Natural killer cell (primary cell): ENCODE measurements around the gene NIT2. TPM values are rescaled to one million over a fixed set of nuclear protein-coding genes. Genes with fewer than 3 reads are reported as not detected.
"Not testable (repeated sequence)": the region's sequence is repeated elsewhere in the genome, so short reads cannot be mapped to it uniquely, and the experiment has no call there.

Experiments
- ATAC-seq, 3 donors: fragments of 150-1000 bp in 2 of 3; fragments of 200-7000 bp in 1 of 3; cut with Tn5 transposase; 1 replicate in 1 of 3; 2 replicates in 2 of 3; pipeline ENCODE4 v1.10.0; 2021; ENCODE audit warnings: mild to moderate bottlenecking in 2 of 3, moderate library complexity in 2 of 3
- DNase-seq, 2 donors: peaks; one replicate each; pipeline versions ENCODE4 v3.0.0 to v3.0.0-alpha.2; 2013 to 2021; ENCODE audit warnings: mixed read lengths in 1 of 2
- H3K27ac ChIP-seq: one replicate; pipeline ENCODE4 v1.5.1; 2013; ENCODE audit warnings: mild to moderate bottlenecking, low read length
- H3K27me3 ChIP-seq: one replicate; pipeline ENCODE4 v1.6.1; 2013; ENCODE audit warnings: low read length; ENCODE audit not compliant: control insufficient read depth, insufficient read depth
- H3K36me3 ChIP-seq: one replicate; pipeline ENCODE4 v1.6.1; 2013; ENCODE audit warnings: low read length; ENCODE audit not compliant: control insufficient read depth, insufficient read depth
- H3K4me1 ChIP-seq: one replicate; pipeline ENCODE4 v1.6.1; 2013; ENCODE audit warnings: low read length; ENCODE audit not compliant: control insufficient read depth, insufficient read depth
- H3K4me3 ChIP-seq: one replicate; pipeline ENCODE4 v1.5.1; 2013; ENCODE audit warnings: low read length
- H3K9me3 ChIP-seq: one replicate; pipeline ENCODE4 v1.6.1; 2013; ENCODE audit warnings: low read length; ENCODE audit not compliant: control insufficient read depth, insufficient read depth
- H3K27ac Mint-ChIP-seq, 2 donors: one replicate each; pipeline ENCODE4 v1.8.0; 2022; ENCODE audit warnings: mild to moderate bottlenecking in 2 of 2, mixed read lengths in 2 of 2, moderate library complexity in 1 of 2
- H3K27me3 Mint-ChIP-seq, 2 donors: one replicate each; pipeline ENCODE4 v1.8.0; 2022; ENCODE audit warnings: low read depth in 2 of 2, mixed read lengths in 2 of 2
- H3K36me3 Mint-ChIP-seq: one replicate; pipeline ENCODE4 v1.8.0; 2022; ENCODE audit warnings: mixed read lengths
- H3K4me1 Mint-ChIP-seq, 2 donors: one replicate each; pipeline ENCODE4 v1.8.0; 2022; ENCODE audit warnings: mixed read lengths in 2 of 2
- H3K4me3 Mint-ChIP-seq: one replicate; pipeline ENCODE4 v1.8.0; 2022; ENCODE audit warnings: mild to moderate bottlenecking, moderate library complexity, mixed read lengths
- H3K9me3 Mint-ChIP-seq, 2 donors: one replicate each; pipeline ENCODE4 v1.8.0; 2022; ENCODE audit warnings: mixed read lengths in 2 of 2
- CTCF ChIP-seq: fragments of 200-600 bp; IDR thresholded peaks from one replicate; pipeline ENCODE4 v1.8.0; 2022; ENCODE audit warnings: antibody characterized with exemption
- WGBS: methylation state at CpG from one replicate; pipeline ENCODE4 v1.1.7; 2013; ENCODE audit warnings: missing lambda C conversion rate; ENCODE audit not compliant: insufficient coverage; 5-methylcytosine and 5-hydroxymethylcytosine counted together
- intact Hi-C: fragments of 100-400 bp; cut with micrococcal nuclease; formaldehyde crosslinking; loops from one replicate; pipeline ENCODE4 v1.14.2; 2022
- total RNA-seq, 4 donors: library from RNA; stranded (reverse); fragments of 120-200 nt in 1 of 4; gene quantifications; one replicate each; pipeline versions ENCODE4 v1.2.3 to v1.2.4, GENCODE V29; 2013 to 2022

The NIT2 gene
- total RNA-seq, 3 donors from 2014 or later (not counting 1 experiment from before 2014, with no cell fraction given), result 21.5 to 25.1 (median 24.1) TPM

- DNase-seq (no peak), ATAC-seq (no peak)
- peaks cover 12% of the 10 kb centered on the region for H3K4me1 ChIP-seq
- WGBS, result 96% methylated on average over 3 of the region's 5 CpGs
- H3K4me3 Mint-ChIP-seq, result no peak overlapping the region
- H3K27ac ChIP-seq, result no peak overlapping the region
- H3K27ac Mint-ChIP-seq, result no peak overlapping the region
- no peak overlapping the region for H3K4me3 ChIP-seq
- intact Hi-C loops, result no loop called here
- no peaks in the 10 kb centered on the region for H3K9me3 ChIP-seq
- no peaks in the 10 kb centered on the region for H3K27me3 Mint-ChIP-seq
- H3K36me3 ChIP-seq, result peaks cover 24% of the 10 kb centered on the region
- no peaks in the 10 kb centered on the region for H3K27me3 ChIP-seq
- H3K36me3 Mint-ChIP-seq, result peaks cover 22% of the 10 kb centered on the region
- H3K4me1 Mint-ChIP-seq, result peaks cover 8 to 22% of the 10 kb centered on the region in 2 donors
- H3K9me3 Mint-ChIP-seq, result no peaks in the 10 kb centered on the region
- TF ChIP-seq CTCF, result no peak
These were observed 5.2 kb downstream of the NIT2 start for GRCh38 chr3:100339786-100340185.

DNA sequence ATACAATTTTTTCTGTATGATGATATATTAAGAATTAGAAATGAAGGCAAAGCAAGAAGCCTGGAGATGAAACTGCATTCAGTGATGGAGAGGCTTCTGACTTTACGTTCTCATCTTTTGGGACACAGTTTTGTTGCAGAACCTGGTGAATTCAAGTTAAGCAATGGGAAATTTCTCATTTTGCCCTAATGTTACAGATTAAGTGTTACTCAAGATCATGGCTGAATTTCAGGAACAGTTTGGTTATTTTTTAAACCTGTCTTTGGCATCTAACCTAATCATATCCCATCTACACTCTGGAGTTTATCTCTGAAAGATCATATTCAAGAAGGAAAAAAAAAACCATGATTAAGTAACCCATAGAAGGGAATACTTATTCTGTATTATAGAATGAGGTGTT is 6.0 kb downstream of the NIT2 start:
- H3K27ac ChIP-seq, result no peak overlapping the region

DNA sequence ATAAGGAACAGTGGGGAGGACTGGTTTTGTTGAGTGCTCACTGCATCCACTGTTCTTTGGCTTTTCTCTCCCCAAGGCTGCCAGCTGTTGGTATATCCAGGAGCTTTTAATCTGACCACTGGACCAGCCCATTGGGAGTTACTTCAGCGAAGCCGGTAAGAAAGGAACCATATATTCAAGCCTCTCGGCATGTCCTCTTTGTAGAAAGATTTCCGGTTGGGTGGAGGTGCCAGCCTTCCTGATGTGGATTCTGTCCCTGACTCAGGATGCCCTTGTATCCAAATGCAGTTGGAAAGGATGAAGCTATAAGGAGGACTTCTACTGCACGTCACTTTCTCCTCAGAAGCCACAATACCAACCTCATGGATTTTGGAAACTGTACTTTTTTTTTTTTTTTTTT is 14.2 kb downstream of the NIT2 start:
- WGBS, result 96% methylated on average over 4 of the region's 5 CpGs
- Mint-ChIP-seq H3K36me3 (peaks cover 19% of the 10 kb centered on the region), H3K4me1 (no peaks in the 10 kb centered on the region), H3K27ac (no peak overlapping the region), H3K9me3 (no peaks in the 10 kb centered on the region), H3K27me3 (no peaks in the 10 kb centered on the region), H3K4me3 (no peak overlapping the region)
- no peaks in the 10 kb centered on the region for H3K9me3 ChIP-seq
- H3K27me3 ChIP-seq, result no peaks in the 10 kb centered on the region
- no peak overlapping the region for H3K4me3 ChIP-seq
- H3K4me1 ChIP-seq, result no peaks in the 10 kb centered on the region
- ATAC-seq (no peak), DNase-seq (no peak)
- H3K27ac ChIP-seq, result no peak overlapping the region
- H3K36me3 ChIP-seq, result peaks cover 55% of the 10 kb centered on the region
- intact Hi-C loops, result no loop called here
- no peak for TF ChIP-seq CTCF

More for the DNA sequence above, 6.0 kb downstream of the NIT2 start:
- WGBS, result 92% methylated on average over 1 of the region's 1 CpG
- Histone ChIP-seq H3K36me3 (peaks cover 29% of the 10 kb centered on the region), H3K27me3 (no peaks in the 10 kb centered on the region), H3K9me3 (no peaks in the 10 kb centered on the region), H3K4me3 (no peak overlapping the region), H3K4me1 (peaks cover 5% of the 10 kb centered on the region)
- H3K9me3 Mint-ChIP-seq, result no peaks in the 10 kb centered on the region
- intact Hi-C loops, result no loop called here
- DNase-seq, result no peak
- no peak for TF ChIP-seq CTCF
- no peak for ATAC-seq
- H3K4me3 Mint-ChIP-seq, result no peak overlapping the region
- peaks cover 1 to 16% of the 10 kb centered on the region in 2 donors for H3K4me1 Mint-ChIP-seq
- H3K27me3 Mint-ChIP-seq, result no peaks in the 10 kb centered on the region
- no peak overlapping the region for H3K27ac Mint-ChIP-seq
- peaks cover 22% of the 10 kb centered on the region for H3K36me3 Mint-ChIP-seq

DNA sequence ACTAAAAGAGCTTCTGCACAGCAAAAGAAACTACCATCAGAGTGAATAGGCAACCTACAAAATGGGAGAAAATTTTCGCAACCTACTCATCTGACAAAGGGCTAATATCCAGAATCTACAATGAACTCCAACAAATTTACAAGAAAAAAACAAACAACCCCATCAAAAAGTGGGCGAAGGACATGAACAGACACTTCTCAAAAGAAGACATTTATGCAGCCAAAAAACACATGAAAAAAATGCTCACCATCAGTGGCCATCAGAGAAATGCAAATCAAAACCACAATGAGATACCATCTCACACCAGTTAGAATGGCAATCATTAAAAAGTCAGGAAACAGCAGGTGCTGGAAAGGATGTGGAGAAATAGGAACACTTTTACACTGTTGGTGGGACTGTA is 17.2 kb downstream of the NIT2 start:
- ATAC-seq, H3K27me3 ChIP-seq, H3K4me1 Mint-ChIP-seq, DNase-seq, H3K27ac ChIP-seq, H3K4me3 Mint-ChIP-seq, H3K9me3 Mint-ChIP-seq, H3K27ac Mint-ChIP-seq, H3K4me1 ChIP-seq, H3K27me3 Mint-ChIP-seq, H3K9me3 ChIP-seq, intact Hi-C loops, H3K4me3 ChIP-seq: not testable (repeated sequence)
- H3K36me3 Mint-ChIP-seq, result peaks cover 16% of the 10 kb centered on the region
- peaks cover 40% of the 10 kb centered on the region for H3K36me3 ChIP-seq
- WGBS, result no CpG with 5 or more reads among the region's 2 CpGs
